ENCODE measurements around the gene RNF217. TPM values are rescaled to one million over a fixed set of nuclear protein-coding genes. Genes with fewer than 3 reads are reported as not detected.

Gene RNF217
- total and polyA plus RNA-seq, 2 of the 8 experiments (the other 6 are each of a cell fraction or from before 2014, with no cell fraction given) = 2.0 to 8.9 TPM

DNA sequence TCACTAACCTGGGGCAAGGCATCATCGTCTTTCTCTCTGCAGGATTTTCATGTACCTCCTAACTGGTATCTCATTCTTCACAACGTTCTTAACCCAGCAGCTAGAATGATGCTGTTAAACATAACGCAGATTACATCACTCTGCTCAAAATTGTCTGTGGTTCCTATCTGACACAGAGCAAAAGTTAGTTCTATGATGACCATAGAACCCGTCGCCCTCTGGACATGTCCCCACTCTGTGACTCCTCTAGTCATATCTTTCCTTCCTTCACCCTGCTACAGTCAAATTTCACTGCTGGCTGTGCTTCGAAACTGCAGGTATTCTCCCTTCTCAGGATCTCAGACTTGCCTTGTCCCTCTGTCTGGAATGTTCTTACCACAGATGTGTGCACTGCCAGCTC lies 103.9 kb downstream of the RNF217 start (continued):
- no peak for TF ChIP-seq TEAD4 (IDR thresholded peaks at IDR 0.05; ENCODE audit: low read depth, low read length)
- TF ChIP-seq, protein P1, sequence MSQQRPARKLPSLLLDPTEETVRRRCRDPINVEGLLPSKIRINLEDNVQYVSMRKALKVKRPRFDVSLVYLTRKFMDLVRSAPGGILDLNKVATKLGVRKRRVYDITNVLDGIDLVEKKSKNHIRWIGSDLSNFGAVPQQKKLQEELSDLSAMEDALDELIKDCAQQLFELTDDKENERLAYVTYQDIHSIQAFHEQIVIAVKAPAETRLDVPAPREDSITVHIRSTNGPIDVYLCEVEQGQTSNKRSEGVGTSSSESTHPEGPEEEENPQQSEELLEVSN (IDR thresholded peaks at IDR 0.05) = no peak

Measured in H1 (cell line).